GM19238 (cell line): ENCODE results near the gene CAD.

Source experiments
- DNase-seq: peaks from one replicate; pipeline ENCODE4 v3.0.0; 2011; ENCODE audit warnings: low spot score; ENCODE audit not compliant: insufficient read length

Gene CAD

GRCh38 chr2:27198627-27199026 lies 18.5 kb upstream of the CAD start:
- DNase-seq = no peak

- no peak for DNase-seq
Measured at GRCh38 chr2:27199241-27199640, 17.9 kb upstream of the CAD start.

- no peak for DNase-seq
Measured at GRCh38 chr2:27201675-27202074, 15.5 kb upstream of the CAD start.

GRCh38 chr2:27202854-27203253 lies 14.3 kb upstream of the CAD start:
- DNase-seq = no peak

- DNase-seq = no peak
Measured at GRCh38 chr2:27203741-27204140, 13.4 kb upstream of the CAD start.

GRCh38 chr2:27204566-27204965 lies 12.6 kb upstream of the CAD start:
- no peak for DNase-seq

GRCh38 chr2:27205206-27205605 lies 12.0 kb upstream of the CAD start:
- no peak for DNase-seq

- no peak for DNase-seq
Measured at GRCh38 chr2:27206346-27206745, 10.8 kb upstream of the CAD start.

GRCh38 chr2:27208486-27209050 lies 8.6 kb upstream of the CAD start:
- no peak for DNase-seq

- no peak for DNase-seq
Measured at GRCh38 chr2:27209621-27210401, 7.4 kb upstream of the CAD start.

GRCh38 chr2:27211241-27211942 lies 5.8 kb upstream of the CAD start:
- no peak for DNase-seq

- peak; percentile 97 for DNase-seq
Measured at GRCh38 chr2:27211943-27212625, 5.1 kb upstream of the CAD start, which contains the start of the genes ATRAID and SLC5A6. Gene ATRAID, plus strand, starts transcription at chr2:27212041. Its CDS starts 328 bp downstream, at chr2:27212369. Gene SLC5A6, minus strand, starts transcription at chr2:27212268. Its CDS starts 4,618 bp downstream, at chr2:27207650.

- peak; percentile 42 for DNase-seq
Measured at GRCh38 chr2:27212626-27213471, 4.3 kb upstream of the CAD start.

- no peak for DNase-seq
Measured at GRCh38 chr2:27214941-27215340, 2.2 kb upstream of the CAD start.

GRCh38 chr2:27216416-27217137 lies 592 bp upstream of the CAD start:
- no peak for DNase-seq

GRCh38 chr2:27218614-27219013 lies 1.4 kb downstream of the CAD start:
- no peak for DNase-seq

- DNase-seq = no peak
Measured at GRCh38 chr2:27219091-27219490, 1.9 kb downstream of the CAD start.

GRCh38 chr2:27220091-27220490 lies 2.9 kb downstream of the CAD start:
- no peak for DNase-seq

GRCh38 chr2:27221166-27221565 lies 4.0 kb downstream of the CAD start:
- no peak for DNase-seq

GRCh38 chr2:27222407-27222806 lies 5.2 kb downstream of the CAD start:
- no peak for DNase-seq
